HG02759 (cell line): ENCODE data around the gene DMRTC2.

ENCODE experiments used
- ATAC-seq: cut with Tn5 transposase; IDR thresholded peaks from one replicate; pipeline ENCODE4 v1.9.1; 2021; ENCODE audit warnings: mild to moderate bottlenecking, moderate library complexity; ENCODE audit not compliant: unreplicated experiment

The DMRTC2 gene

GRCh38 chr19:41845051-41845590 is 279 bp downstream of the DMRTC2 start:
- no peak for ATAC-seq

GRCh38 chr19:41847351-41848105 is 2.7 kb downstream of the DMRTC2 start:
- no peak for ATAC-seq

- ATAC-seq = no peak
Measured at GRCh38 chr19:41848666-41849065, 3.8 kb downstream of the DMRTC2 start.

GRCh38 chr19:41849067-41849466 is 4.2 kb downstream of the DMRTC2 start:
- ATAC-seq = no peak

GRCh38 chr19:41850381-41850780 is 5.5 kb downstream of the DMRTC2 start:
- no peak for ATAC-seq

GRCh38 chr19:41851456-41851855 is 6.6 kb downstream of the DMRTC2 start:
- no peak for ATAC-seq

- ATAC-seq = no peak
Measured at GRCh38 chr19:41853344-41853743, 8.5 kb downstream of the DMRTC2 start.

- no peak for ATAC-seq
Measured at GRCh38 chr19:41853768-41854167, 8.9 kb downstream of the DMRTC2 start.

- ATAC-seq = no peak
Measured at GRCh38 chr19:41859213-41859617, 14.4 kb downstream of the DMRTC2 start.

- peak; percentile 79 for ATAC-seq
Measured at GRCh38 chr19:41859618-41860418, 15.0 kb downstream of the DMRTC2 start, which contains the start of gene RPS19. RPS19 (plus strand) TSS chr19:41860255; CDS start chr19:41860775, 520 bp downstream.

- no peak for ATAC-seq
Measured at GRCh38 chr19:41860419-41861115, 15.7 kb downstream of the DMRTC2 start.

- no peak for ATAC-seq
Measured at GRCh38 chr19:41861116-41861768, 16.4 kb downstream of the DMRTC2 start.

- no peak for ATAC-seq
Measured at GRCh38 chr19:41861846-41862245, 17.0 kb downstream of the DMRTC2 start.

- no peak for ATAC-seq
Measured at GRCh38 chr19:41862445-41862986, 17.7 kb downstream of the DMRTC2 start.

- no peak for ATAC-seq
Measured at GRCh38 chr19:41863209-41863931, 18.5 kb downstream of the DMRTC2 start.

- no peak for ATAC-seq
Measured at GRCh38 chr19:41864374-41864773, 19.5 kb downstream of the DMRTC2 start.

GRCh38 chr19:41866284-41866683 is 21.4 kb downstream of the DMRTC2 start:
- no peak for ATAC-seq

- ATAC-seq = no peak
Measured at GRCh38 chr19:41868120-41868988, 23.5 kb downstream of the DMRTC2 start.

GRCh38 chr19:41868989-41869300 is 24.1 kb downstream of the DMRTC2 start:
- no peak for ATAC-seq
